GM19099 (cell line): ENCODE data around the gene KCNC1.

Experiments used
- POLR2A ChIP-seq: IDR thresholded peaks from 3 replicates; pipeline ENCODE4 v1.6.1; 2011; ENCODE audit warnings: low read depth; ENCODE audit not compliant: insufficient read length; ENCODE audit errors: extremely low read depth

Gene KCNC1

DNA sequence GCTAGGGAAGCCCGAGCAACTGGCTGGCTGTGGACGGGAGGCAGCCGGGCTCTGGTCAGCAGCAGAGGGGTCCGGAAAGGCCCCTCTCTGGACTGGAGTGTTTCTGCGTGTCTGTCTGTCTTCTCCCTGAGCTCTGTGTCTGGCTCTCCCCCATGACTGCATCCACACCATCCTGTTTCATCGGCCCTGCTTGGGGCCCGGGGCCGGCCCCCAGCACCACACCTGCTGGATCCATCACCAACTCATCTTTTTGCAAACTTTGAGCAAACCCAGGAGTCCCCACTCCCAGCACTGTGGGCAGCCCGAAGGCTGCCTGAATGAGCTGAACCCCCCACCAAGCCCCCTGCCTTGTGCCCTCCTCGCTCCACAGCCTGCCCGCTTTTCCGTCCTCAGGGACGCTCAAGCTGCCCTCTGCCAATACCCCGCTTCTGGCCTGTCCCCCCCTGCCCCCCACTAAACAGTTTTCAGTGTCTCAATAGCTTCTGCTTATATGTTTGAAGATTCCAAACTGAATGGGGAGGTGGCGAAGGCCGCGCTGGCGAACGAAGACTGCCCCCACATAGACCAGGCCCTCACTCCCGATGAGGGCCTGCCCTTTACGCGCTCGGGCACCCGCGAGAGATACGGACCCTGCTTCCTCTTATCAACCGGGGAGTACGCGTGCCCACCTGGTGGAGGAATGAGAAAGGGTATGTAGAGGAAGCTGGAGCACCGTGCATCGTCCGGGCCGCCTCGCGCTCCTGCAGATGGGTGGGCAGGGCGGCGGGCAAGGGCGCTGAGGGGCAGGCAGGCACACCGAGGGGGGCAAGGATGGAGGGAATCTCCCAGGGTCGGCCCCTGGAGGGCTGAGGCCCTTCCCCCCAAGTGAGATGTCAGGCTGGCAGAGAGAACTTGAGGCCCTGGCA lies 44.6 kb downstream of the KCNC1 start:
- no peak for TF ChIP-seq POLR2A

DNA sequence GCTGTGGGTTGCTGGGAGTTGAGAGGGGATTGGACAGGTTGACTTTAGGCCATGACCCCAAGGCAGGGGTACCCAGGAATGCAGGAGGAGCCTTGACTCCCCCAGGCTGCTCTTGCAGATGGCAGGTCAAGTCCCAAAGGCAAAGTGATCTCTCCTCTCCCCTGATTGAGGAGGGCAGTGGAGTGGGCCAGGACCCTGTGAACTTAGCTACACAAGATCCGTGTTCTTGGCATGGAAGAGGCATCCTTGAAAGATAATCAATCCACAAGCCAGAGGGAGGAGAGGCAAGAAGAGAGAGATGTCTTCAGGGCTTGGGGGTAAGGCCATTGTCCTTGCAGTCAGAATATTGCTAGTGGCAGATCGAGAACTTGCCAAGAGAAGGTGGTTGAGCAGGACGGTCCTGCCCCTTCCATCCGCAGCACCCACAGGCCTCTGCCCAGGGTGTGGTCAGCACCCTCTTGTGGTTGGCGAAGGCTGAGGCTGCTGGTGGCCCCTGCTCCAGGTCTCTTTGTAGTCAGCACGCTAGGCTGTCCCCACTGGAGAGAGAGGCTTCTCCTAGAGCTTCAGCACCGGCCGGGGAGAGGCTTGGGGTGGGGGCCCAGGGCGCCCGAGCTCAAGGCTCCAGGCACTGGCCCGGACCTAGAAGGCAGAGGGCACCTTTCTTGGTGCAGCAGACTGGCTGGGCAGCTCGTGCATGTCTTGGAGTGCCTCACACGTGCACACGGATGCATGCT lies 45.4 kb downstream of the KCNC1 start:
- TF ChIP-seq POLR2A: no peak

DNA sequence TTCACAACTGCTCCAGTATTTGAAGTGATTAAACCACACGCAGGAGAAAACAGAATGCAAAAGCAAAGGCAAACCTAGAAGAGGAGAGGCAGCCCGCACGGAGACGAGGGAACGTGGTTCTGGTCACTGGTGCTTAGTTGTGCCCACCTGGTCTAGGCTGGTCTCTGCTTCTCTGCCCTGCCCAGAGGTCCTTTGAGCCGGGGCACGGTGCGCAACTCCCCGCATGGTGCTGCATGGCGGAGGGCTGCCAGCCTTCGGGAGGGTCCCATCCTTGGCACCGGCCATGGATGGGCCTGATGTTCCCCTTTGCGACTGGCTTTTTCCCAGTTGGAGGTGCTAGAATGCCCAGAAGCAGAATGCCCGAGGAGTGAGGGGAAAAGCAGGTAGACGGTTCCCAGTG lies 46.1 kb downstream of the KCNC1 start:
- TF ChIP-seq POLR2A: no peak

DNA sequence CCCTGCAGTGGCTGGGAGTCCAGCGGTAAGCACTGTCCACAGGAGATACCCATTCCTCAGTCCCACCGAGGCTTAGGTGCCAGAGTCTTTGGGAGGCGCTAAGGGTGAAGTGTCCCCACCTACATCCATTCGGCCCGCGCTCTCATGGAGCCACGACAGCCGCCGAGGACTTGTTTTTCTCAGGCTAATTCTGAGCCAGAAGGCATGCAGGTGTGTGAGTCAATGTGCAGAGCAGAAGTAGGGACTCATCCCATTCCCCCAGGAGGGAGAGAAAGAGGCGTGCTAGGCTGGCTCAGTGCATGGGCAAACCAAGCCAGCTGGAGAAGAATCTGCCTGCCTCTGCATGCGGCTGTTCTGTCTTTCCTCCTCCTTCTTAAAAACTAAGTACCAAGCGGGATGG lies 46.6 kb downstream of the KCNC1 start:
- no peak for TF ChIP-seq POLR2A

DNA sequence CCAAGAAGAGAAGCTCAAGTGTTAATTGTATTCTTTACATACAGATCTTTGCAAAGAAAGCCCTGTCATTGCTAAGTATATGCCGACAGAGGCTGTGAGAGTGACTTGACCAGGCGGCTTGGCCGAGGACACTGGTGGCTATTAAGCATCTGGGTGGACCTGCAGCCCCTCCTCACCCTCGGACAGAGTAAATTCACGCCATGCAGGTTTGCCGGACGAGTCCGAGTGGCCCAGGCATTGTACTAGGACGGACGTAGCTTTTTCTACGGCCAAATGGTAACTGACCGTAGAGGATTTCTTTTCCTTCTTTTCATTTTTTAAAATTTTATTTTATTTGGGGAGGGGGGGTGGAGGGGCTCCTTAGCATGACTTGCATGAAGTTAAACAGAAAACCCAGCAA lies 47.0 kb downstream of the KCNC1 start:
- TF ChIP-seq POLR2A: no peak

DNA sequence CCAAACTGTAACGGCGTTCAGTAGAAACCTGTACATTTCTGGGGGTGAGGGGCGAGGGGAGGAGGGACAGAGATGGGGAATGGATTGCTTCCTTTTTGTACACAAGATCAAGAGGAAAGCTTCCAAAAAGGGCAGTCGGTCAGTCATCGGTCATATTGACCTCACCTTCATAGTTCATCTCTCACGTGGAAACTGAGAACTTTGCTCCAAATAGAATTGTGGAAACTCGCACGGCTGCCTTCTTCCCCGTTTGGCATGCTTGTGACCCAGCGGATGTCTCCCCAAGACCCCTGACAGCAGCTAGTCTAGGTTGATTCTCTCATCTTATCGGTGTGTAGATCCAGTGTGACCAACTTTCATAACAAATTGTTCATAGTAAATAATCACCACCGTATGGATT lies 47.6 kb downstream of the KCNC1 start:
- TF ChIP-seq POLR2A: no peak

DNA sequence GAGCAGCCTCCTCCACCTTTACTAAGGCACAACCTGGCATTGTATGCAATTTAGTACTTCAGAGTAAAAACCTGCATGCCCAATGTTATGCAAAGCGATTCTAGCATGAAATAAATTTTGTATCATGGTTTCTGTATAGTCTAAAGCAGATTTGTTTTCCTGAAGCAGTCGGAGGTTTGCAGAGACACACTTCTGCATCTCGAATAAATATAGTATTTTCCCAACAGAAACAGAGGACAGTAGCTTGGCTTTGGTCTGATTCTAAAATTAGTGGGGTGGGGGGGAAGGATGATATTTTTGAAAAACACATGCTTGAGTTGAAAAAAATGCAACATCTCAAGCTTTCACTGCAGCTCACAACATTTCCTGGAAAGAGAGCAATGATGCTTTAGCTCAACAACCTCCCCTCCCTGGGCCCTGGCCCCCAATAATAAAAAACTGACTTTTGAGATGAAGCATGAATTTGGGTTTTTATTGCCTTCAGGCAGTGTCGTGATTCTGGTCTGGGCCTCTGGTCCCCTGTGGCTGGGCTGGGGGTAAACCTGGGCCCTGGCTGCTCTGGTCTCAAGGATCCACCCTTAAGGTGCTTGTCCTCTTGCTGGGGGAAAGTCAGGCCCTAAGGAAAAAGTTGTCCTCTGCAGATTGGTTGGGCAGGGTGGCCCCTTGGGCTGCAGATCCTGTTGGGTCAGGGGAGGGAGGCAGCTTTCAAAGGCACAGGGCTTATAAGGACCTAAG lies 48.2 kb downstream of the KCNC1 start:
- TF ChIP-seq POLR2A: no peak

DNA sequence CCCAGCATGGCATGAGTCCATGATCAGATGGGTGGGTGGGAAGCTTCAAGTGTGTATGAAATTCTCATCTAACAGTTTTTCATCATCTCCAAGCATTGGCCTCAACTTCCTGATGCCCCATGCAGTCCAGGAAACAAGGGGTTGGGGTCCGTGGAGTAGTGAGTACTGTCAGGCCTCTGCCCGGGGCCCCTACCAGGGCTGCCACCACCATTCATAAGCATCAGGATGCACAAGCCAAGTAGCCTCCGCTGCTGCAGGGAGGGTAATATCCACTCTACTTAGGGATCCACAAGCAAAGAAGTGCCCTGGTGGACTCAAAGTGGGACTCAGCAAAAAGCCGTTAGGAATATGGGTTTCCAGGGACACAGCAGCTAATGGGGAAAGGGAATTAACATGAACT lies 49.3 kb downstream of the KCNC1 start:
- no peak for TF ChIP-seq POLR2A

DNA sequence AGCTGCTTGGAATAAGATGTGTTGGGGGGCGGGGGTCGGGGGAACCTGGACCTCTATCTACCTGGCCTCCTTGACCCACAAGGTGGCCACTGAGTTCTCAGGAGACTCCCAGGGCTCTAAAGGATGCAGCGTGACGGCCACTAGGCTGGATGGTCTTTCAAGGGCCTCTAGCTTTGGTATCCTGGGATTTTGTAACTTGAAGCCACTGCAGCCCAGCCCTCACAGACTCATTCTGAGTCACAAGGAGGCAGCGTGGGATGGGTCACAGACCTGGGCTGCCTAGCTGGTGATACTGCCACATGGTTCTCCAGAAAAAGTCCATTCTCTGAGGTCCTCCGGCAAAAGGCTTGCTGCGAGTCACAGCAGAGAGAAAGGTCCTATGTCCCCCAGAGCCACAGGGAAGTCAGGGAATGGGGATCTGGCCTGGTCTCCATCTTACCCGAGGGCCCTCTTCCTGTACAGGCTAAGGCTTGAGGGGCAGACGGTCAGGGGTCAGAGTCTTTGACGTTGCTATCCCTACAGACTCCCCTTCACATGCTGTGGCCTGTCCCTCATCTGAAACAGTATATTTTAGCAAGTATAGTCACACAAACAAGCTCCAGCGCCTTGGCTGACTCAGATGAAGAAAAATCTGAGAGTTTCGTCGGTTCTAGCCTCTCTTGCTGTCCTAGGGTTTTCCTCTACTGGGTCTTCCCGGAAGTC lies 52.4 kb downstream of the KCNC1 start:
- TF ChIP-seq POLR2A: no peak

DNA sequence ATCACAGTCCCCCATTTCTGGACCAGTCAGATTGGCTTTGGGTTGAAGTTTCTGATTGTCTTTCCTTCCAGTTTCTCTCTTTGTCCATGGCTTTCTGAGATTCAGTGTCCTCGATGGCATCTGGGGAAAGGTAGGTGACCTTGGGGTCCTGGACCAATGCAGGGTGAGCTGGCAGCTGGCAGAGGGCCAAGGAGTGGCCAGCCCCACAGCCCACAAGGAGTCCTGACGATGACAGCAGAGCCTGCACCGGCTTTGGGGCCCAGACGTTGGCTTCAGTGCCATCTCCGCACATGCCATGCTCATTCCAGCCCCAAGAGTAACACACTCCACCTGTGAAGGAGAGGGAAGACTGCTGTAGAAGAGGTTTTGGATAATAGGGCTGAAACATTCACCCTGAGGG lies 53.5 kb downstream of the KCNC1 start:
- no peak for TF ChIP-seq POLR2A

DNA sequence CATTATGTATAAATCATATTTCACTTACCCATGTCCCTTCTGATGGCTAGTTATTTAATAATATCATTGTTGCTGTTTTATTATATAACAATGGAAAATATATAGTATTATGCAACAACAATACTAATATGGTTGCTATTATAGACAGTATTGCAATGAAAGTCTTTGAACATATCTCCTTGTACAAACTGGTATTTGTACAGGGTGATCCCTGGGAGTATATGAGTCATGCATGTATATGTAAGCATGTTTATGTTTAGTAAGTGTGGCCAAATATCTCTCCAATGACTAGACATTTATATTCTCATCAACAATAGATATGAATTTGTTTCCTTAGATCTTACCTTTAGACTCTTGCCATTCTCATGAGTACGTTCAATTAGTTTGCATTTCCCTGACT lies 55.9 kb downstream of the KCNC1 start:
- no peak for TF ChIP-seq POLR2A

DNA sequence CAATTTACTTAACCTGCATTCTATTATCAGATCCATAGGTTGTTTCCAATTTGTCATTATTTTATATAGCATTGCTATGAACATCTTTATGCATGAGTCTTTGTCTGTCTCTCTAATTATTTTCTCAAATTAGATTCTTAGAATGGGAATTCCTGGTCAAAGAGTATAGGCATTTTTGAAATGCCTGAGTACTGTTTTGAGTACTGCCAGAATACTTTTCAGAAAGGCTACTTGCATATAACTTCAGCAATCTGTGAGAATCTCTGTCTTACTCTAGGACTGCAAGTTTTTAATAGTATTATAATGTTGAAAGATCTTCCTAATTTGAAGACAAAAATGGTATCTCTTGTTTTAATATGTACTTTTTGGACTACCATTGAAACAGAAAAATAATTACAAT lies 56.6 kb downstream of the KCNC1 start:
- TF ChIP-seq POLR2A: no peak

DNA sequence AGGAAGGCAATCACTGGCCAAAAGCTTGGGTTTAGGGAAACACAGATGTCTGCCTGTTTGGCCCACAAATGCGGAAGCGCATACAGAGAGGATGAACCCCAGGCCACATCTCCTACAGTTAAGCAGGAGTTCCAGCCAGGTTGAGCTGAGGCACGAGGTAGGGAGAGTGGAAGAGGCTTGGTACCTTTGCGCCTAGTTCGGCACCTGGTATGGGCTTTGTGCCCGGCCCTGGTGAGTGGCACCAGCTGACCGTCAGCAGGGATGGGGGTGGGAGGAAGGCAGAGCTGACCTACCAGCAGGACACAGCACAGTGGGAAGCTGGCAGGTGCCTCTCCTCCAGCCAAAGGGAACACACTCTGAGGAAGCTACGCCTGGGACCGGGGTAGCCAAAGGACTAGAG lies 57.6 kb downstream of the KCNC1 start:
- TF ChIP-seq POLR2A: no peak

DNA sequence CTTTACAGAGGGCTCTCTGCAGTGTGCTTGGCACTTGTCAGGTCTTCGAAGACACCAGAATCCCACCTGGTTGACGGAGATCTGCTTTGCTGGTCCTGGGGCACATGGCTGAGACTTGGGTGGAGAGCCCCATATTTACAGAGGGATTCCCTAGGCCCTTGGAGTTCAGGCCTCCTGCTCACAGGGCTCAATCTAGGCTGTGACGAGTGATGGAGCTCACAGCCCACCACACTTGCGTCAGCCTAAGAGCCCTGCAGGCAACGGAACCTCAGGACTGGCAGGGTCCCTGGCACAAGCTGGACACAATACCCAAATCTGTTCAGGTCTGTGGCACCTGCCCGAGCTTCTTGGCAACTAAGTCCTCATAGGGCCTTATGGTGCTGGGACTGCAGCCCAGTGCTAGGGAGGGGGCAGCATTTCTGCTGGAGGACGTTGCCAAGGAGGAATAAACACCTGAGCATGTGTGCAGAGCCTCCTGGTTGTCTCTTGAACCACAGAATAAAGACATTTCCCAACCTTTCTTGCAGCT lies 59.1 kb downstream of the KCNC1 start:
- TF ChIP-seq POLR2A: no peak

DNA sequence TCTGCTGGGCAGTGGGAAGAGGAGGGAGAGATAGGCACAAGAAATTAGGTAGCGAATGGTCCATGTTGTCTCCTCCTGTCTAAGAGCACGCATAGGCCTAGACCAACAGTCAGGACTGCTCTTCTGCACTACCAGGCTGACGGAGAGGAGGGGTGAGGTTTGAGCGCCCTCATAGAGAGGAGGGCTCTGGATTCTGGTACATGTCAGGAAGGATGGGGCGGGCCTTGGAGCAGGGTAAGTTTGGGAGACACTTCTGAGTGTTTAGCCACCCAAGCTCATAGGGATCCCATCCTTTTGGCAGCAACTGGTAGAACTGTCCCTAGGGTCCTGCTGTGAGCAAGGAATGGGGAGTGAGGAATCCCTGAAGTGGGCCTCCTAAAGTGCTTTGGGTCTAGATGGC lies 60.4 kb downstream of the KCNC1 start:
- TF ChIP-seq POLR2A: no peak
